KOPT-K1 (cell line): ENCODE data around the gene C1orf226.

Experiments used
- H3K27ac ChIP-seq: fragments of 200-600 bp; sonication (generic); 2 replicates; pipeline ENCODE4 v1.5.1; 2016; ENCODE audit warnings: antibody characterized with exemption, mild to moderate bottlenecking, low read depth, low read length; ENCODE audit not compliant: poor library complexity, severe bottlenecking
- H3K36me3 ChIP-seq: fragments of 200-600 bp; sonication (generic); 2 replicates; pipeline ENCODE4 v1.5.1; 2017; ENCODE audit warnings: antibody characterized with exemption, mild to moderate bottlenecking, low read length, moderate library complexity; ENCODE audit not compliant: insufficient read depth
- H3K9me3 ChIP-seq: fragments of 200-600 bp; sonication (generic); 2 replicates; pipeline ENCODE4 v1.5.1; 2017; ENCODE audit warnings: antibody characterized with exemption, low read length, mild to moderate bottlenecking; ENCODE audit not compliant: insufficient read depth, poor library complexity, severe bottlenecking

C1orf226 gene

DNA sequence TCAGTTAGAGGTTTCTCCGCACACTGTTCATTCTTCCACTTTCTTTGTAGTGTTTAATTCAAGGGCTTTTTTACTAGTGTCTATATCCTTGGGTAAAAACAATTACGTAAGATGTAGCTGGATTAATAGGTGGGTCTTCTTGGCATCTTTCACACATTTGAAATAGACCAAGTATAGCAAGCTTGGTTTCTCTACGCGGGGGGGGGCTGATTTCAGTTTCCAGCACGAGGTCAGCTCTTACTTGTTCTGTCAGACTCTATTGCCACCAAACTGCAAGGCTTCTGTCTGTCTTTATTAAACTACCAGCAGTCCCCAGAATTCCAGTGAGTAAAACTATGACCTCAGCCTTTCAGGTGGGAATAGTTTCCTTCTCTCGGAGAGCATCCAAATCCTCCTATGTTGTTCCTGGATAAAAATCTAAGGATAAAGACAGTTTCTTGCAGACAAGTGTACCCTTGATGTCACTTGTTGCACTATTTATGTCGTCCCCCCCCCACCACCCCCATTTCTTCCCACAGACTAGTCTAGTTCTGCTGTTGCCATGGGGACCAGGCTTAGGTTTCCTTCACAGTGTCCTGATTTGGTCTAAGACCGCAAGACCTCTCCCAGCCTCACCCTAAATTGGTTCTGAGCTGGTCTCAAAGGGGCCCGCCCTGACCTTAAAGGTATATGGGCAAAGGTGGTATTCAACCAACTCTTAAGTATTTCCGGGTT is 21.8 kb upstream of the C1orf226 start:
- H3K27ac ChIP-seq: no peak overlapping the region
- H3K36me3 ChIP-seq: no peaks in the 10 kb centered on the region

DNA sequence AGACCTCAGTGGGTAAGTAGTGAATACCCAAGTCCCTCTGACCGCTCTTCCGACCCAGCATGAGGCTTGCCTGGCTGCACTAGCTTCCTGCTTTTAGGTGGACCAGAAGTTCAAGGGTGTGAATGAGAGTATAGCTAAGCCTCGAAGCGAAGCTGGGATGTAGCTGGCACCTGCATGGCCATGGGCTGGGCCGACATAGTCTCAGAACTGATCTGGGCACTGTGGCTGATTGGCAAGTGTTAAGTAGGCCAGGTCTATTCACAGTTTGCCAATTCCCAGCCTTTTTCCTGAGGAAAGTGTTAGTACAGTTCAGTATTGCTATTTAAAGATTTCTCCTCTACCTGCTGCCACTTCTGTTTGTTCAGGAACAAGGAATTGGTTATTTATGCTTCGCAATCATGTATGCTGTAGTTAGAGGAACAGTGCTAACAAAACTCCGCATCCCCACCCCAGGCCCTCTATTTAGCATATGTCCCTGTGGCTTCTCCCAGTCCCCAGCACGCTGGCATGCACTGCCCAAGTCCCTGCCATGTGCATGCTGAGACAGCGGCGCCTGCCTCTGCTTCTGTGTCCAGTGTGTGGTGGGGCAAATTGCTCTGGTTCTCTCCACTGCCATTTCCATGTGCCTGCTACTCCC is 21.2 kb upstream of the C1orf226 start:
- H3K36me3 ChIP-seq: no peaks in the 10 kb centered on the region

More for the DNA sequence above, 21.8 kb upstream of the C1orf226 start:
- no peaks in the 10 kb centered on the region for H3K9me3 ChIP-seq

GRCh38 chr1:162360874-162361260 is 20.7 kb upstream of the C1orf226 start:
- Histone ChIP-seq H3K9me3 (no peaks in the 10 kb centered on the region), H3K36me3 (no peaks in the 10 kb centered on the region), H3K27ac (no peak overlapping the region)

More for the DNA sequence above, 21.2 kb upstream of the C1orf226 start:
- Histone ChIP-seq H3K27ac (no peak overlapping the region), H3K9me3 (no peaks in the 10 kb centered on the region)

DNA sequence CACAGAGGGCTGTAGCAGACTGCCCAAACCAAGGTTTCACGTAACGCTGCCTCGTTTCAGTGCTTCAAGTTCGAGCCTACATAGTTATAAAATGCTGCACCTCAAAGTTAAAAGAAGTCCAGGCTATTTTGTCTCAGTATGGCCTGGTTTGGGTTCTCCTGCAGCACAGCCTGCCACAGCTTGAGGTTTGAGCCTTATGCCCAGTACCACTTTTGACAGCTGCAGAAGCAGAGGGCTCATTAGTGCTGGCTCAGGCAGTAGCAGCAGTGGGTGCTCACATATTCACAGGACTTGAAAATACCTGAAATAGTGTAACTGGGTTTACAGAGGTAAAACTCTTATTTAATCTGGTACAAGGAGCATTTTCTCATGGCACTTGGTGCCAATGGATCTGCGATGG is 20.2 kb upstream of the C1orf226 start:
- H3K9me3 ChIP-seq: no peaks in the 10 kb centered on the region
- no peak overlapping the region for H3K27ac ChIP-seq
- no peaks in the 10 kb centered on the region for H3K36me3 ChIP-seq

GRCh38 chr1:162363823-162364222 is 17.7 kb upstream of the C1orf226 start:
- Histone ChIP-seq H3K36me3 (no peaks in the 10 kb centered on the region), H3K27ac (no peak overlapping the region), H3K9me3 (no peaks in the 10 kb centered on the region)

DNA sequence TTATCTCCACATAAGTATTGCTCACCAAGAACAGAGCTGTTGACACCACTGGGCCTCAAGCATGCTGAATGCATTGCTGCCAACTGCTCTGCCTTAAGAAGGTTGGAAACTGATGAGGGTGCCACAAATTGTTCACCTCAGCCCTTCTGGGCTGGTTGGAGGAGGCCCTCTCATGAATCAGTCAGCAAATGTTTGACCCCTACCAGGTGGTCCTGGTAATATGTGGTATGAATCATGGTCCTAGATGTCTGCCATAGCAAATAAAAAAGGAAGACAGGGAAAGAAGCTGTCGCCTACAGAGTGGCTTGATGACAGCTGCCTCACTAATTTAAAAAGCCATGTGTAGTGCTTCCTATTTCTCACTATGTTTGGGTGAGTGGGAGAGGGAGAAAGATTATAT is 17.0 kb upstream of the C1orf226 start:
- Histone ChIP-seq H3K9me3 (no peaks in the 10 kb centered on the region), H3K27ac (no peak overlapping the region), H3K36me3 (no peaks in the 10 kb centered on the region)

DNA sequence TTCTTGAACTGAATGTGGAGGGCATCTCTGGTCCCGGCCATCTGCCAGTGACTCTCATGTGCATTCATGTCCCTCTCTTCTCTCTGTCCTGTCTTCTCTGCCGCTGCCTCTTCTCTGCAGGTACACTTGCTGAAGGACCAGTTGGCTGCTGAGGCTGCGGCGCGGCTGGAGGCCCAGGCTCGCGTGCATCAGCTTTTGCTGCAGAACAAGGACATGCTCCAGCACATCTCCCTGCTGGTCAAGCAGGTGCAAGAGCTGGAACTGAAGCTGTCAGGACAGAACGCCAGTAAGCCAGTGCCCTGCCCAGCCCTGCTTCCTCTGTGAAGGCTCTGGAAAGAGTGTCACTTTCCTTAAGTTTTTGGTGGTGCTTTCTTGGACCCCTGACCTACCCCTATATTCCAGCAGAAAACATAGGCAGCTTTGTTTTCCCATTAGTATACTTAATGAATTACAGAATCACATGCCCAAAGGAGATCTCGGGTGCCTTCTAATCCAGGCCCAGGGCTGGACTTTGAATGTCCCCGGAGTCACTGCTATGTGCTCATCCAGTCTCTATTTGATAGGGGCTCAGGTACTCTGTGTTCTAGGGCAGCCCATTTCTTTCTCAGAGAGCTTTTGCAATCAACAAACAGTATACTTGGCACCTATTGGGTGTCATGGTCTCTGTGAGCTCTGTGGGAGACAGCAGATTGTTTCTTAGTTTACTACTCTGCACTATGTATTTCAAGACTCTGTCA is 16.1 kb upstream of the C1orf226 start:
- Histone ChIP-seq H3K36me3 (no peaks in the 10 kb centered on the region), H3K9me3 (no peaks in the 10 kb centered on the region), H3K27ac (no peak overlapping the region)

DNA sequence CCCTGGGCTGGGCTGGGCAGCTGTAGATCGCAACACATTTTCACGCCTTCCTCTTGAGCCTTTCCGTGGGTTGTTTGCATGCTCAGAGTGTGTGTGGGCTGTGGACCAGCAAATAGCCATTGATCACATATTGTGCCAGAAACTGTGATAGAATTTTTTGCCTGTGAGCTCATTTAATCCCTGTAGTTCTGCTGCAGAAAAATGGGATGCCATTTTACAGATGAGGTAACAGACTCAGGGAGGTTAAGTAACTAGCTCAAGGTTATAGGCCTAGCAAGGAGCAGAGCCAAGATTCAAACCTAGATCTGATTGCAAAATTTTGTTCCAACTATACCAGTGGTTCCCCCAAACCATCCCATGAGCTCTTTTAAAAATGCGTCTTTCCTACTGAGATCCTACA is 15.4 kb upstream of the C1orf226 start:
- Histone ChIP-seq H3K36me3 (no peaks in the 10 kb centered on the region), H3K27ac (no peak overlapping the region), H3K9me3 (no peaks in the 10 kb centered on the region)

DNA sequence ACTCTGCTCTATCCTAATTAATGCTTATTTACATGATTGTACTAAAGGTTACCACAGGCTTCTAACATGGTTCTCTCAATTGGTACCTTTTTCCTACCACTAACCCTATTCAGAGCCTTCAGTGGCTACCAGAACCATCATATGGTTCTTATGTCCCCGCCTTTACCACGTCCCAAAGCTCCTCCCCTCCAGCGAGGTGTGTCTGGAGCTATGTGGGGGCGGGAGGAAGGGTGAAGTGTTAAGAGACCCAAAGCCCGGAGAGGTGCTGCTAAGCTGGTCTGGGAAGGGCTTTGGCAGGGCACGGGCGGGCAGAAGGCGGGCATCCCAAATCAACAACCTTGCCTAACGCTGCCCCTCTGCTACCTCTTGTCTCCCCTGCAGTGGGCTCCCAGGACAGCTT is 14.9 kb upstream of the C1orf226 start:
- no peak overlapping the region for H3K27ac ChIP-seq
- no peaks in the 10 kb centered on the region for H3K9me3 ChIP-seq
- no peaks in the 10 kb centered on the region for H3K36me3 ChIP-seq

GRCh38 chr1:162367073-162367472 is 14.5 kb upstream of the C1orf226 start:
- Histone ChIP-seq H3K27ac (no peak overlapping the region), H3K36me3 (no peaks in the 10 kb centered on the region), H3K9me3 (no peaks in the 10 kb centered on the region)

DNA sequence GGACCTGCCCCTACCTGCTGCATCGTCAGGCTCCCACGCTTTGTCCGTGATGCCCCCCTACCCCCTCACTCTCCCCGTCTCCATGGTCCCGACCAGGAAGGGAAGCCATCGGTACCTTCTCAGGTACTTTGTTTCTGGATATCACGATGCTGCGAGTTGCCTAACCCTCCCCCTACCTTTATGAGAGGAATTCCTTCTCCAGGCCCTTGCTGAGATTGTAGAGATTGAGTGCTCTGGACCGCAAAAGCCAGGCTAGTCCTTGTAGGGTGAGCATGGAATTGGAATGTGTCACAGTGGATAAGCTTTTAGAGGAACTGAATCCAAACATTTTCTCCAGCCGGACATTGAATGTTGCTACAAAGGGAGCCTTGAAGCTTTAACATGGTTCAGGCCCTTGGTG is 13.8 kb upstream of the C1orf226 start:
- no peaks in the 10 kb centered on the region for H3K9me3 ChIP-seq
- no peaks in the 10 kb centered on the region for H3K36me3 ChIP-seq
- no peak overlapping the region for H3K27ac ChIP-seq

DNA sequence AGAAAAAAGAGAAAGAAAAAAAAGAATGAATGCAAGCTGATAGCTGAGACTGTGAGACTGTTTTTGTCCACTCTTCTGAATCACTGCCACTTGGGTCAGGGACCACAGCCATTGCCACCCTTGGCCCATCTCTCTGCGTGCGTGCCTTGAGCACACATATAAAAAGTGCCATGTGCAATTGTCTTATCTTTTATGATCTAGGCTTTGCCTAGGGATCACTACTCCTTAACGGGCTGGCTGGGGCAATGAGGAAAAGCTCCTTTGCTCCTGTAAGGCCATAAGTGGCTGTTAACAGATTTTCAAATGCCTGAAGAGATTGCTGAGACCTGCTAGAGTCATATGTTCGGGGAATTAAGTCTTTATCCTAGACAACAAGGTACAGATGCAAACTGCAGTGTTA is 13.1 kb upstream of the C1orf226 start:
- no peaks in the 10 kb centered on the region for H3K36me3 ChIP-seq
- H3K27ac ChIP-seq: no peak overlapping the region
- H3K9me3 ChIP-seq: no peaks in the 10 kb centered on the region

DNA sequence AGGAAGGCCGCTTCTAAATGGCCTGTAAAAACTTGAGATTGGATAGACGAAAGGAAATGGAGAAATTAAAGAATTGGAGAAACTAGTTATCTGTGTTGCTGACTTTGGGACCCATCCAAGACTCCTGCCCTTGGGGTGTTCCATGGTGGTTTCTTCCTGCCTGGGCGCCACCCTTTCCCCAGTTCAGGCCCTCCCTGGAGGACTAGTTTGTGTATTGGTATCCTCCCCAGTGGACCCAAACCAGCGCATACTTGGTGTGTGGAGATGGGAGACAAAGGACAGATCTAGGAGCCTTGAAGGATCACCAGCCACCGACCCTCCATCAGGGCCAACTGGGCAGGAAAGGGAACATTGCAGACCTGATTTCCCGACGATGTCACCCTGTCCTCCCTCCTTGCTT is 12.0 kb upstream of the C1orf226 start:
- Histone ChIP-seq H3K27ac (no peak overlapping the region), H3K9me3 (no peaks in the 10 kb centered on the region), H3K36me3 (no peaks in the 10 kb centered on the region)

- Histone ChIP-seq H3K27ac (no peak overlapping the region), H3K9me3 (no peaks in the 10 kb centered on the region), H3K36me3 (no peaks in the 10 kb centered on the region)
Observed at GRCh38 chr1:162370161-162370560, 11.4 kb upstream of the C1orf226 start.

GRCh38 chr1:162370721-162371120 is 10.8 kb upstream of the C1orf226 start:
- Histone ChIP-seq H3K27ac (no peak overlapping the region), H3K9me3 (no peaks in the 10 kb centered on the region), H3K36me3 (no peaks in the 10 kb centered on the region)
